Right renal cortex interstitium (tissue), 3 donors: Measurements from ENCODE around the gene PODNL1. TPM values are rescaled to one million over a fixed set of nuclear protein-coding genes. Genes with fewer than 3 reads are reported as not detected.
"Not testable (repeated sequence)": the region's sequence is repeated elsewhere in the genome, so short reads cannot be mapped to it uniquely, and the experiment has no call there.

Experiments used
- DNase-seq, 3 donors: peaks; one replicate each; pipeline ENCODE4 v3.0.0-alpha.2; 2013; ENCODE audit warnings: low read depth in 3 of 3, low spot score in 2 of 3
- polyA plus RNA-seq, 3 donors: library from polyadenylated mRNA; unstranded; fragments of 120-200 nt; gene quantifications; one replicate each; pipeline ENCODE4 v1.2.1, GENCODE V29; 2013; ENCODE audit not compliant: insufficient read length in 3 of 3

PODNL1 gene
- polyA plus RNA-seq, 3 donors, result 0.71 to 0.95 (median 0.85) TPM

DNA sequence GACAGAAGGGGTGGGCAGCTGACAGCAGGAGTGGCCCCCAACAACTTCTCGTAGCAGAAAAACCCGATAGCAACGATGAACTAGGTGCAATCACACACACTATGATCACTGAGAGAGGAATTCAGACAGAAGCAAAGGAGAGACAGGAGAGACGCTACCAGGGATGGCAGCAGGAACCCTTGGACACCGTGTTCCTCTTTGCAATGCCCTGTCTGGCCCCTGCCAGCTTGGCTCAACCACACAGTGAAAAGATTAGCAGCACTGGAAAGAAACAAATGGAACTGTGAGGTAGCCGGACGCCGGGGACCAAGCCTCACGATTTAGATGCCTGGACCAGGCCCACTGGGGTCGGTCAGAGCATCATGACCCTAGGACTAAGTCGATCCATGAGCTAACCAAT lies 37.7 kb upstream of the PODNL1 start:
- no peak for DNase-seq

GRCh38 chr19:13974073-13974472 lies 35.9 kb upstream of the PODNL1 start:
- no peak for DNase-seq

GRCh38 chr19:13973479-13973878 lies 35.3 kb upstream of the PODNL1 start:
- DNase-seq, result not testable (repeated sequence)

- DNase-seq, result no peak
Observed at GRCh38 chr19:13972368-13973155, 34.3 kb upstream of the PODNL1 start.

DNA sequence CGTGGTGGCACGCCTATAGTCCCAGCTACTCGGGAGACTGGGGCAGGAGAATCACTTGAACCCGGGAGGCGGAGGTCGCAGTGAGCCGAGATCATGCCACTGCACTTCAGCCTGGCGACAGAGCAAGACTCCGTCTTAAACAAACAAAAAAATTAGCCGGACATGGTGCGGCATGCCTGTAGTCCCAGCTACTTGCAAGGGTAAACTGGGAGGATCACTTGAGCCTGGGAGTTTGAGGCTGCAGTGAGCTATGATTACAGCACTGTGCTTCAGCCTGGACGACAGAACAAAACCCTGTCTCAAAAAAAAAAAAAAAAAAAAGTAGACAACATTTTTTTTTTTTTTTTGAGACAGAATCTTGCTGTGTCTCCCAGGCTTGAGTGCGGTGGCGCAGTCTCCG lies 33.7 kb upstream of the PODNL1 start:
- not testable (repeated sequence) for DNase-seq

DNA sequence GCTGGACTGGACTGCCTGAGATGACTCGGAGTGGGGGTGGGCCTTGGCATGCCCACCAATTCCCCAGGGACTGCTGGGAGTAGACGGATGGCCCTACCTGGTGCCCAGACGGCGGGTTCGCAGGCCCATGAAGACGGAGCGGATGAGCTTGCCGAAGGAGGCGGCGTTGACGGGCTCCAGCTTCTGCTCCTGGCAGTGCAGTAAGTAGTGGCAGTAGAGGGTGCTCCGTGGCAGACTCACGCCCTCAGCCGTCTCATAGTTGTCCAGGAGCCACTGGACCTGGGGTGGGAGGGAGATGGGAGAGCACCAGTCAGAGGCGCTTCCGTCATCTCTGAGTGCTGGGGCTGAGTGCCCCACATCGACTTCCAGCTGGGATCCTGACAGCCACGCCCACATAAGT lies 31.7 kb upstream of the PODNL1 start:
- DNase-seq, result no peak

GRCh38 chr19:13968999-13969398 lies 30.8 kb upstream of the PODNL1 start:
- no peak for DNase-seq

- DNase-seq, result no peak
Observed at GRCh38 chr19:13968383-13968935, 30.2 kb upstream of the PODNL1 start.

- not testable (repeated sequence) for DNase-seq
Observed at GRCh38 chr19:13967206-13967605, 29.0 kb upstream of the PODNL1 start.

DNA sequence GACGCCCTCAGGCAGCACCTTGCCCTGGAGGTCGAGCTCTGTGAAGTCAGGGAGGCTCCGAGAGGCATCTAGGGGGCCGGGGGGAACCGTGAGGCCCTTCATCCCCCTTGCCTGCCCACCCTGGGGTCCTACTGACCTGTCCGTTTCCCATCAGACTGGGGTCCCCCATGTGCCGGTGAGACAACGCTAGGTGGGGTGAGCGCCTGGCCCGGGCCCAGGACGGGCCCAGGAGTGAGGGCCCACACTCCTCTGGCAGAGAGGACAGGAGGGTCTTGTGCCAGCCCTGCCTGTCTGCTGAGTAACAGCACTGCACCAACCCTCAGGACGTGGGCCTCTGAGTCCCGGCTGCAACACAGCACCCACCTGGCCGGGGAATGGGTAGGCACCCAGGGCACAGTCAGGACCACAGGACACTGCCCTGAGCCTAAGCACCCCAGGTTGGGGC lies 28.5 kb upstream of the PODNL1 start:
- DNase-seq, result no peak

- no peak for DNase-seq
Observed at GRCh38 chr19:13965926-13966683, 27.9 kb upstream of the PODNL1 start.

DNA sequence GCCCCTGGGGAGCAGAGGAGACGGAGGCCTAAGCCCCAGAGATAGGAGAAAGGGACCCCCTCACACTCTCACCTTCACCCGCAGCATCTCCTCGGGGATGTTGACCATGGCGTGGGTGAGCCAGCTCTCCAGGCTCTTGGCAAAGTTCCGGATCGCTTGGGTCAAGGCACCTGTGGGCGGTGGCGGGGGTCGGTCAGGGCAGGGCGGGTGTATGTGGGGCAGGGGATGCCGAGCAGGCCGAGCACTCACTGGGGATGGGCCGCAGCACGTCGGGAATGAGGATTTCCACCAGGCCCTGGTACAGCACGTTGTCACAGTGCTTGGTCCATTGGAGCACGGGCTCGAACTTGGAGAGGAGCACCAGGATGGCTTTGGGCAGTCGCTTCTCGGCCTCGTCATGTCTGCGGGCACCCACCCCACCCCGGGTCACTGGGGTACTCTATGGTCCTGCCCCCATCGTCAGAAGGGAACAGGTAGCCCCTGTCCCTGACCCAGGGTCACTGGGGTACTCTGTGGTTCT lies 27.2 kb upstream of the PODNL1 start:
- no peak for DNase-seq

- no peak for DNase-seq
Observed at GRCh38 chr19:13964776-13965175, 26.6 kb upstream of the PODNL1 start.

- no peak for DNase-seq
Observed at GRCh38 chr19:13963603-13964105, 25.4 kb upstream of the PODNL1 start.

DNA sequence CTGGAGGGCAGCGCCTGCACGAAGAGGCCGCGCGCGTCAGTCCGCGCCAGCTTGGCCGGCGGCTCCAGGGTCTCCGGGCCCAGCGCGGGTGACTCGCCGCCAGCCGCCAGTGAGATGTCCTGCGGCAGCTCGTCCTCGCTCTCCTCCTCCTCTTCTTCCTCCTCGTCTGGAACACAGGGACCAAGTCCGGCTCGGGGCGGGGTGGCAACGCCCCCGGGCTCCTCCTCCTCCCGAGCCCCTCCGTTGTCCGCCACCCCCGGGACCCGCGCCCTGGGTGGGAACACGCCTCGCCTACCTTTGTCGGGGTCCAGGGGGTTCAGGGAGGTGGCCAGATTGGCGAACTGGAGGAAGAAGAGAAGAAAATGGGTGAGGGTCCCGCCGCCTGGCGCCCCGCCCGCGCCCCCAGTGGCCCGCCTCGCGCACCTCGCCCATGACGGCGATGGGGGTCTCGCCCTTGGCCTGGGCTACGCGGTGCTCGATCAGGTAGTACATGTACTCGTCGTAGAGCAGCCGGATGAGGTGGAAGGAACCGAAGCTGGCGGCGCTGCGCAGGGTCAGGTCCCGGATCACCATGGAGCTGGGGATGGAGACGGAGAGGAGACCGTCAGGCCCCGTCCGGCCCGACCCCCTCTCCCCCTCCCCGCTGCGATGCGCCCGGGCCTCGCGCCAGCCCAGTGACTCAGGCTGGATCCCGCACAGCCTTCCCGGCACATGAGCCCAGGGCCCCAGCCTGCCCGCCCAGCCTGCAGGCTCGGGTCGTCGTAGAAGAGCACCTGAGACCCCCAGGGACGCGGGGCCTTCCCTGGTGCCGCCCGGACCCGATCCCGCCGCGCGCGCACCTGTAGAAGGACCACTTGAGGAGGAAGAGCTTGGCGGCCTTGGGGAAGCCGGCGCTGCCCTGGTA lies 24.7 kb upstream of the PODNL1 start:
- DNase-seq, result no peak

DNA sequence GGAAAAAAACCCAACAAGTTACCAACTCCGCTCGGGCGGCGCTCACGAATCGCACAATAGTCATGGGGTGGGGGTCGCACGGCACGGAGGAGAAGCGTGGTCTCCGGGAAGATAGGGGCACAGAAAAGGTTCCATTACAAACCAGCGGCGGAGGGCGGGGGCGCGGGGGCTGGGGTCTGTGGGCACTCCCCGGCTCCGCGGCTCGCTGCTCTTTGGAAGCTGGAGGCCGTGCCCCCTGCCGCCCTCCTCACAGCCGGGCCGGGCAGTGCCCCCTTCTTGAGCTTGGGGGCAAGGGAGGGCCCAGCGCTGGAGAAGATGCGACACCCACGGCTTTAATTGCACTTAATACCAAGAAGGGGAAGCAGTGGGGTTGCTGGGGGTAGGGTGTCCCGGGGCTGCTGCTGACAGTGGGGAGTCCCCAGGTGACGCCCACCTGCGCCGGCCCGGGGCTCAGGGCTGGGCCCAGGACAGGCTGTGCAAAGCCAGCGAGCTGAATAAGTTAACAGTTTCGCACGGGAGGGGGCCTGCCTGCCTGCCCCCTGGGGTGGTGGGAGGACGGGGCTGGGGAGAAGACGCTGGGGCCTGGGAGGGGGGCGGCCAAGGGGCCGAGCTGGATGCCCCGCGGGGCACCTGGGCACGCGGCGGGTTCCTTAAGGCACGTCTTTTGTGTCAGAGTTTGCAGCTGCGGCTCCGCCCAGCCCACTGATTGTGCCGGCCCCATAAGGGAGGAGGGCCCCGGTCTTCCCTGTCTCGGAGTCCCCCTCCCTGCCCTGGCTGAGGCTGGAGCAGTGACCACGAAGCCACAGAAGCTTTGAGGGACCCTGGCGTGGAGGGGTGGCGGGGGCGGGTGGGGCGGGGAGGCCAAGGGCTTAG lies 23.8 kb upstream of the PODNL1 start:
- DNase-seq, result no peak

DNA sequence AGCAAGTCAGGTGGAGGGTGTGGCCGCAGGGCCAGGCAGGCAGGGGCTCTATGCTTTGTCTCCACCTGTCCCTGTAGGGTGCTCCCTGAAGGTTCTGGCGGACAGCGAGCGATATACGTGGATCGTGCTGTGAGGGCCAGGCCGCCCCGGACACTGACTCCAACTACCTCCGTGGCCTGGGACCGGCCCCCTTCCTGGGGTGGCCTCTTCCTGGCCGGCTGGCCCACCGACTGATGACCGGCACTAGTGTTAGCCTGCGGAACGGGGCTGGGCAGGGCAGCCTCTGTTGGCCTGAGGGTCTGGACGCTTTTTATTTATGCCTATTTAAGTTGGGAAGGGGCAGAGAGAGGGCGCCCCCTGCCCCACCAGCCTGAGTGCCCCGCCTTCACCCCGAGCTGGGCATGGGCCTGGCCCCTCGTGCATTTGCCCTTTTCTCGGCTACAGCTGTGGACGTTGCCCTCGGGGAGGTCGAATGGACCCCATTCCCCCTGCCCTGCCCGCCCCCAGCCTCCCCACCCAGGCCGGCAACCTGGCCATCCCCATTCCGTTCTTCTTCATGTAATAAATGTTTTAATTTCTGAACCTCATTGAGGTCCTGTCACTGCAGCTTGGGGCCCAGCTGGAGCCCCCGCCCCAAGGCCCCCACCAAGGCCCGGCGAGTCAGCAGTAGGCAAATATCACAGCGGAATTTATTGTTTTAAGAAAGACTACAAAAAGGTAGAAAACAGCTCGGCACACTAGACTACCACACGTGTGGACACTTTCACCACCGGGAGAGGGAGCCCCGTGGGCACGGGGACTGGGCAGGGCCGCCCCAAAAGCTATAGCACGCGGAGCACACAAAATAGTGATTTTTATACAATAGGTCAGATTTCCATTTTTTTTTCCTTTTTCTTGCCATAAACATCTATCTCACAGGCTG lies 22.9 kb upstream of the PODNL1 start:
- no peak for DNase-seq
